Measurements from ENCODE around the gene PARN.

DNA sequence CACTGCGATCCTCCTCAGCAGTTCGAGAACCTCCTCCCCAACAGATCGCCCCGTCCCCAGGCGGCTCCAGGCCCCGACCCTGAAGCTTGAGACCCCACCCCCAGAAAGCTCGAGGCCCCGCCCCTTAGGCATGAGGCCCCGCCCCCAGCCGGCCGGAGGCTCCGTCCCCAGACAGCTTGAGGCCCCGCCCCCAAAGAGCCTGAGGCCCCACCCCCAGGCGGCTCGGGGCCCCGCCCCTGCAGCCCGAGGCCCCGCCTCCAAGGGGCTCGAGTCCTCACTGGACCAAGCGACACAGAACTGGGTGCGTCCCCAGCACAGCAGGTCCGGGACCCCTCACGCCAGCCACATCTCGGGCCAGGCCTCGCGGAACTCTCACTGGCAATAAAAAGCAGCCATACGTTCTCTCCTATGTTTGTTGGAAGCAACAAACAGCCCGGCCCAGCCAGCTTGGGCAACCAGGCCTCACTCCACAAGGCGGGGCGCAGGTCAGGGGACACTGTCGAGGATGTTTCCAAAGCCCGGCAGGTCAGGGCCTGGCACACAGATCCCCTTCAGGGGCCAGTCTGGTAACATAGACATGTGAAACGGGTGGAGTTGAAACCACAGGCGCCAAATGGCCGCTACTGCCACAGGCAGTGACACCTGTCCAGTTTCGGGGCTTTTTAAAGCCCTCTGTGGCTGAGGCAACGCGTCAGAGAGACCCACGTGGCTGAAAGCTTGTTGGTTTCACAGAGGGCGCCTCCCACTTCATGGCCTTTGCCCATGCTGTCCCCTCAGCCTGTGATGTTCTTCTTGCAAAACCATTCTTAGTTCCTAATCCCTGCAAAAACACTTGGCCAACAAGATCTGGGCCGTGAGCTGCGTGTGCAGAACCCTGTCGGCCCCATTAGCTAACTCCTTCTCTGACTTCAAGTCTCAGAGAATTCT, 224.2 kb downstream of the PARN start:
- TF ChIP-seq POLR2A (IDR thresholded peaks at IDR 0.05), result no peak
- TF ChIP-seq, protein P1, sequence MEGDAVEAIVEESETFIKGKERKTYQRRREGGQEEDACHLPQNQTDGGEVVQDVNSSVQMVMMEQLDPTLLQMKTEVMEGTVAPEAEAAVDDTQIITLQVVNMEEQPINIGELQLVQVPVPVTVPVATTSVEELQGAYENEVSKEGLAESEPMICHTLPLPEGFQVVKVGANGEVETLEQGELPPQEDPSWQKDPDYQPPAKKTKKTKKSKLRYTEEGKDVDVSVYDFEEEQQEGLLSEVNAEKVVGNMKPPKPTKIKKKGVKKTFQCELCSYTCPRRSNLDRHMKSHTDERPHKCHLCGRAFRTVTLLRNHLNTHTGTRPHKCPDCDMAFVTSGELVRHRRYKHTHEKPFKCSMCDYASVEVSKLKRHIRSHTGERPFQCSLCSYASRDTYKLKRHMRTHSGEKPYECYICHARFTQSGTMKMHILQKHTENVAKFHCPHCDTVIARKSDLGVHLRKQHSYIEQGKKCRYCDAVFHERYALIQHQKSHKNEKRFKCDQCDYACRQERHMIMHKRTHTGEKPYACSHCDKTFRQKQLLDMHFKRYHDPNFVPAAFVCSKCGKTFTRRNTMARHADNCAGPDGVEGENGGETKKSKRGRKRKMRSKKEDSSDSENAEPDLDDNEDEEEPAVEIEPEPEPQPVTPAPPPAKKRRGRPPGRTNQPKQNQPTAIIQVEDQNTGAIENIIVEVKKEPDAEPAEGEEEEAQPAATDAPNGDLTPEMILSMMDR (IDR thresholded peaks at IDR 0.05), result no peak

Measured in adrenal gland (tissue), 5 donors.